Upper lobe of left lung (tissue), 6 donors: ENCODE results near the gene SLC18A3. TPM values are rescaled to one million over a fixed set of nuclear protein-coding genes. Genes with fewer than 3 reads are reported as not detected.

Experiments
- ATAC-seq, 2 donors: fragments of 200-7000 bp; cut with Tn5 transposase; one replicate each; pipeline ENCODE4 v1.9.1; 2022; ENCODE audit warnings: mild to moderate bottlenecking in 2 of 2, moderate library complexity in 2 of 2; ENCODE audit not compliant: low FRiP score in 2 of 2
- DNase-seq, 2 donors: peaks; one replicate each; pipeline ENCODE4 v3.0.0-alpha.2; 2019 to 2020
- H3K27ac ChIP-seq, 4 donors: fragments of 200-600 bp; sonication (generic); one replicate each; pipeline ENCODE4 v1.5.1; 2016 to 2019
- H3K27me3 ChIP-seq, 4 donors: fragments of 200-600 bp; sonication (generic); one replicate each; pipeline ENCODE4 v1.5.1; 2017 to 2019
- H3K36me3 ChIP-seq, 4 donors: fragments of 200-600 bp; sonication (generic); one replicate each; pipeline ENCODE4 v1.5.1; 2016 to 2019
- H3K4me1 ChIP-seq, 4 donors: fragments of 200-600 bp; sonication (generic); one replicate each; pipeline ENCODE4 v1.5.1; 2018 to 2019
- H3K4me3 ChIP-seq, 4 donors: fragments of 200-600 bp; sonication (generic); one replicate each; pipeline ENCODE4 v1.5.1; 2017 to 2019; ENCODE audit warnings: mild to moderate bottlenecking in 2 of 4, moderate library complexity in 1 of 4
- H3K9me3 ChIP-seq, 4 donors: fragments of 200-600 bp; sonication (generic); one replicate each; pipeline ENCODE4 v1.5.1; 2018 to 2019
- CTCF ChIP-seq, 6 experiments: fragments of 450-650 bp in 4 of 6; fragments of 200-600 bp in 2 of 6; sonication (generic) in 2 of 6; IDR thresholded peaks; one replicate each; pipeline ENCODE4 v1.5.1; 2016 to 2019; ENCODE audit warnings: antibody characterized with exemption in 6 of 6
- EP300 ChIP-seq, 4 donors: sonication (generic); formaldehyde crosslinking; IDR thresholded peaks; one replicate each; pipeline ENCODE4 v1.5.1; 2017; ENCODE audit warnings: antibody characterized with exemption in 4 of 4, control low read depth in 2 of 4
- POLR2A ChIP-seq, 4 donors: fragments of 450-650 bp; IDR thresholded peaks; one replicate each; pipeline ENCODE4 v1.5.1; 2016 to 2017; ENCODE audit warnings: antibody characterized with exemption in 4 of 4, mild to moderate bottlenecking in 2 of 4
- POLR2AphosphoS5 ChIP-seq, 2 donors: sonication (generic); formaldehyde crosslinking; IDR thresholded peaks; one replicate each; pipeline ENCODE4 v1.5.1; 2017; ENCODE audit warnings: antibody characterized with exemption in 2 of 2
- WGBS, 2 donors: methylation state at CpG; one replicate each; pipeline ENCODE4 v1.1.5; 2017 to 2018; 5-methylcytosine and 5-hydroxymethylcytosine counted together
- total RNA-seq, 6 donors: library from RNA; depleted of rRNA in 4 of 6; stranded (reverse); fragments of >200 nt in 4 of 6; gene quantifications; one replicate each; pipeline versions ENCODE4 v1.1.0 to v1.2.1, GENCODE V29; 2016 to 2021
- donor health status: DM: no; HTN: no; CAD: no; lungs with moderate emphysema.
- donor health status: DM: no; HTN: yes; CAD: no; lungs with severe emphysema.

SLC18A3 gene
- total RNA-seq, 6 donors from 2014 or later = not detected

GRCh38 chr10:49656845-49657493 lies 46.9 kb downstream of the SLC18A3 start:
- no peak for ATAC-seq
- DNase-seq = no peak
- Histone ChIP-seq H3K27me3 (no peaks in the 10 kb centered on the region), H3K36me3 (no peaks in the 10 kb centered on the region), H3K4me1 (no peaks in the 10 kb centered on the region), H3K4me3 (no peak overlapping the region), H3K9me3 (peaks cover 0 to 11% (median 3%) of the 10 kb centered on the region in 4 donors), H3K27ac (no peak overlapping the region)
- 79 to 85% methylated on average over 9 of the region's 9 CpGs for WGBS, 2 donors
- TF ChIP-seq CTCF (IDR thresholded peaks at IDR 0.05) (no peak), POLR2A (IDR thresholded peaks at IDR 0.05) (no peak), POLR2AphosphoS5 (IDR thresholded peaks at IDR 0.05) (no peak), EP300 (IDR thresholded peaks at IDR 0.05) (no peak)

- H3K9me3 ChIP-seq = peaks cover 0 to 11% (median 3%) of the 10 kb centered on the region in 4 donors
- no peaks in the 10 kb centered on the region for H3K27me3 ChIP-seq
- H3K36me3 ChIP-seq = no peaks in the 10 kb centered on the region
- TF ChIP-seq EP300 (IDR thresholded peaks at IDR 0.05) (no peak), POLR2AphosphoS5 (IDR thresholded peaks at IDR 0.05) (no peak), POLR2A (IDR thresholded peaks at IDR 0.05) (no peak), CTCF (IDR thresholded peaks at IDR 0.05) (no peak)
- 82 to 100% methylated on average over 1 of the region's 1 CpG for WGBS, 2 donors
- no peak overlapping the region for H3K4me3 ChIP-seq
- H3K27ac ChIP-seq = no peak overlapping the region
- no peak for DNase-seq
- no peaks in the 10 kb centered on the region for H3K4me1 ChIP-seq
- ATAC-seq = no peak
These were observed 47.5 kb downstream of the SLC18A3 start for GRCh38 chr10:49657606-49658005.

GRCh38 chr10:49661140-49661856 lies 51.2 kb downstream of the SLC18A3 start:
- no peak for ATAC-seq
- no peak overlapping the region for H3K27ac ChIP-seq
- no peaks in the 10 kb centered on the region for H3K4me1 ChIP-seq
- TF ChIP-seq EP300 (IDR thresholded peaks at IDR 0.05) = no peak
- TF ChIP-seq POLR2AphosphoS5 (IDR thresholded peaks at IDR 0.05) = no peak
- TF ChIP-seq CTCF (IDR thresholded peaks at IDR 0.05) = no peak
- no peak for TF ChIP-seq POLR2A (IDR thresholded peaks at IDR 0.05)
- H3K36me3 ChIP-seq = no peaks in the 10 kb centered on the region
- DNase-seq = no peak
- no peaks in the 10 kb centered on the region for H3K27me3 ChIP-seq
- WGBS, 2 donors = 51 to 53% methylated on average over 8 of the region's 8 CpGs
- no peak overlapping the region for H3K4me3 ChIP-seq
- peaks cover 0 to 11% (median 3%) of the 10 kb centered on the region in 4 donors for H3K9me3 ChIP-seq

Other genes with a start within 250 kb of the SLC18A3 start
- under 1 TPM in 2 of 6 donors, not detected in 4; 0.09 to 0.17 TPM for gene DRGX, start 214.2 kb upstream of the SLC18A3 start, total RNA-seq
- gene ERCC6, start 71.2 kb upstream of the SLC18A3 start, total RNA-seq = 10 to 100 TPM in 5 of 6 donors, 1 to 10 TPM in 1; 8.4 to 30.4 (median 23.3) TPM
- gene CHAT, start 3.7 kb downstream of the SLC18A3 start, total RNA-seq = not detected
- not detected for gene C10orf53, start 69.3 kb downstream of the SLC18A3 start, total RNA-seq
- gene OGDHL, start 152.0 kb downstream of the SLC18A3 start, total RNA-seq = under 1 TPM in 4 of 6 donors, not detected in 2; 0.10 to 0.46 (median 0.22) TPM